Stimulated activated CD4-positive, alpha-beta T cell treated with anti-CD3 and anti-CD28 coated beads, Interleukin-2, amount 100 ng/mL, for 24 hours (primary cell): ENCODE measurements around the gene MIXL1.
"Not testable (repeated sequence)": the region's sequence is repeated elsewhere in the genome, so short reads cannot be mapped to it uniquely, and the experiment has no call there.

ENCODE experiments used
- DNase-seq, 2 donors: peaks; one replicate each; pipeline ENCODE4 v3.0.0-alpha.2; 2020

The MIXL1 gene

DNA sequence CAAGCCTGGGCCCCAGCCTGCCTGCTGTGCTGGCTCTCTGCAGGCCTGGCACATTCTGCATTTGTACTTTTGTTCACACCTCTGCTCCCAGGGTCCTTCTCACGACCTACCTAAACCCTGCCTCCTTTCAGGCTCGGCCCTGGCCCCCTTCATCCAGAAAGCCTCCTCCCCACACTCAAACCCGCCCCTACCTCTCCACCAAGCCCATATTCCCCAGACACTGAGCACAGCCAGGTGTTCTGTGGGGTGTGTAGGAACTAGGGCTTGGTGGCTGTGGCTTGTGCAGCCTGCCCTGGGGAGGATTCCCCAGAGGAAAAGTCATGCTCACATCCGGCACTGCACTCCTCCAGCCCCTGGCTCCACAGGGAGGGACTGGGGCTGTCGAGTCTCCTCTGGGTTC is 8.2 kb upstream of the MIXL1 start:
- DNase-seq, result no peak

DNA sequence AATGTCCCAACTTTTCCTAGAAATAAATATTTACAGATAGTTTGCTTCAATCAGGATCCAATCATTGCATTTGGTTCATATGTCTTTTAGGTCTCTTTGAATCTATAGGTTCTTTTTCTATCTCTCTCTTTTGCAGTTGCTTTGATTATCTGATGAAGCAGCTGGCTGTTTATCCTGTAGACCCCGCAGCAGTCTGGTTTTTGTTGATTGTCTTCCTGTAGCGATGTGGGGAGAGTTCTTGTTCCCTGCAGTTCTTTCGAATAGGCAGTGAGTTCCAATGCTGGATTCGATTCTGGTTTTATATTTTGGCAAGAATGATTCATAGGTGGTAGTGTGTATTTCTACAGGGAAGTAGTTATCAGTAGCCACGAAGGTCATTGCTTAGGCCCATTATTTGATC is 7.4 kb upstream of the MIXL1 start:
- DNase-seq, result no peak

- DNase-seq, result no peak
These were observed 6.2 kb upstream of the MIXL1 start for GRCh38 chr1:226217273-226217672.

- no peak for DNase-seq
These were observed 2.8 kb upstream of the MIXL1 start for GRCh38 chr1:226220473-226221189.

- DNase-seq, result peak in 1 of 2 donors; percentile 14
These were observed 778 bp upstream of the MIXL1 start for GRCh38 chr1:226222686-226223085.

- DNase-seq, result peak in 1 of 2 donors; percentile 26
These were observed 351 bp downstream of the MIXL1 start for GRCh38 chr1:226223786-226224244.

DNA sequence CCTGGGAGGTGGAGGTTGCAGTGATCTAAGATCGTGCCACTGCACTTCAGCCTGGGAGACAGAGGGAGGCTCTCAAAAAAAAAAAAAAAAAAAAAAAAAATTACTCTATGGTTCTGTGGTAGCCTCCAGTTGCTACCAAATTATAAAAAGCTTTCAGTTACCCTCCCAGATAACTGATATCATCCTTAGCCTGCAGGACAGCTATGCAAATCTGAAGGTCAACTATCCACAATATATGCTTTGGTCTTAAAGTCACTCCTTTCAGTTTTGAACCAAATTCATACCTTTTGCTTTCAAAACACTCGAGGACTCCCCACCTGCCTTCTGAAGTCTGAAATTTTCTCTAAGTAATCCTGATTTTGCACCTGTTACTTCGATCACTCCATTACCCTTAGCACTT is 3.1 kb downstream of the MIXL1 start:
- no peak for DNase-seq

GRCh38 chr1:226233293-226233692 is 9.8 kb downstream of the MIXL1 start:
- no peak for DNase-seq

- no peak for DNase-seq
These were observed 10.3 kb downstream of the MIXL1 start for GRCh38 chr1:226233806-226234205.

GRCh38 chr1:226236826-226237225 is 13.4 kb downstream of the MIXL1 start:
- DNase-seq, result no peak

GRCh38 chr1:226239421-226239820 is 16.0 kb downstream of the MIXL1 start:
- DNase-seq, result no peak

DNA sequence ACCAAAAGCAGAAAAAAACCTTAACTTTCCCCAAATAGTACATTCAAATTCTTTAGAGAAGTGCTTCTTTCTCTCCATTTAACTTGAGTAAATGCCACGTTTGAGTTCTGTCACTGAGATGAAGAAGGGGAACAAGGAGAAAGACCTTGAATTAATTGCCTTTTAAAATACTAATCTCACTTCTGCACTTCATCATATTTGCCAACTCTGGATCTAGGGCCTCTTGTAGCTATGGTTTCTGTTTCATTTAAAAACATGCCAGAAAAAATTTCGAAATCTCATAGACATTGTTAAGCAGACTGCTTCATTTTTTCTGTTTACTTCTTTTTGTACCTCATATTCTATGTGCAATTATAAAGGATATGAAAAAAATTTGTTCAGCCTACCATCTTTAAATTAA is 24.6 kb downstream of the MIXL1 start:
- DNase-seq, result no peak

- DNase-seq, result no peak
These were observed 25.3 kb downstream of the MIXL1 start for GRCh38 chr1:226248796-226249195.

DNA sequence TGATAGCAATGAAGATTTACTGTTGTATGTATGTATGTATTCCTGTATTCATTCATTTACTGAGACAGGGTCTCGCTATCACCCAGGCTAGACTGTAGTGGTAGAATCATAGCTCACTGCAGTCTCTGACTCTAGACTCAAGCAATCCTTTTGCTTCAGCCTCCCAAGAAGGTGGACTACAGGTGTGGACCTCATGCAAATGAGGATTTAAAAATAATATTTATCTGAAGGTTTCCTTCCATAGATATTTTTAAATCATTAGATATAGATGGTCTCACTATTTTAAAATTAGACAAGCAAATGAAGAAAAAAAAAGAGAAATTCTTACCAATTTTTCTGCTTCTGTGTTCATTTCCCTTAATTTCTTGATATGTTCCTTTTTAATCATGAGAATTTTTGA is 27.0 kb downstream of the MIXL1 start:
- no peak for DNase-seq

GRCh38 chr1:226252841-226253240 is 29.4 kb downstream of the MIXL1 start:
- DNase-seq, result not testable (repeated sequence)

- no peak for DNase-seq
These were observed 30.5 kb downstream of the MIXL1 start for GRCh38 chr1:226253933-226254332.

DNA sequence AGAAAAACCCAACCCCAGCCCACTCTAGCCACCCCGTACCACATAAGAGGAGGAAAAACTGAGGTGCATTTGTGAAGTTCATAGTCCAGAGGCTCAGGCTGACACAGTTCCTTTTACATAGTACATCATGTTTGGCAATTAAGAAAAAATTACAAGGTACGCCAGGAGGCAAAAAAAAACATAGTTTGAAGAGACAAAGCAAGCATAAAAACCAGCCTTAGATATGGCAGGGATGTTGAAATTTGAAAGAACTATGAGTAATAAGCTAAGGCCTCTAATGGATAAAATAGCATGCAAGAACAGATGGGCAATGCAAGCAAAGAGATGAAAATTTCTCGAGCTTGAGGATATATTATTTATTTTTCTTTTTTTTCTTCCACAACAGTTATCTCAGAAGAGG is 31.9 kb downstream of the MIXL1 start:
- no peak for DNase-seq

DNA sequence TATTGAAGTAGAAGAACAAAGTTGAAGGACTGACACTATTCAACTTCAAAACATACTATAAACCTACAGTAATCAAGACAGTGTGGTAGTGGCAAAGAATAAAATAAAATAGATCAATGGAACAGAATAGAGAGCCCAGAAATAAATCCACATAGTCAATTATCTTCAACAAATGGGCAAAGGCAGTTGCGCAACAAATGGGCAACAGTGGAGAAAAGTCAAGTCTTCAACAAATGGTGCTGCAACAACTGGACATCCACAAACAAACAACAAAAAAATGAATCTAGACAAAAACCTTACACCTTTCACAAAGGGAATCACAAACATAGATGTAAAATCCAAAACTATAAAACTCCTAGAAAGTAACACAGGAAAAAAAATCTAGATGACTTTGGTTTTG is 38.4 kb downstream of the MIXL1 start:
- DNase-seq, result no peak

GRCh38 chr1:226268421-226269124 is 45.1 kb downstream of the MIXL1 start:
- no peak for DNase-seq

DNA sequence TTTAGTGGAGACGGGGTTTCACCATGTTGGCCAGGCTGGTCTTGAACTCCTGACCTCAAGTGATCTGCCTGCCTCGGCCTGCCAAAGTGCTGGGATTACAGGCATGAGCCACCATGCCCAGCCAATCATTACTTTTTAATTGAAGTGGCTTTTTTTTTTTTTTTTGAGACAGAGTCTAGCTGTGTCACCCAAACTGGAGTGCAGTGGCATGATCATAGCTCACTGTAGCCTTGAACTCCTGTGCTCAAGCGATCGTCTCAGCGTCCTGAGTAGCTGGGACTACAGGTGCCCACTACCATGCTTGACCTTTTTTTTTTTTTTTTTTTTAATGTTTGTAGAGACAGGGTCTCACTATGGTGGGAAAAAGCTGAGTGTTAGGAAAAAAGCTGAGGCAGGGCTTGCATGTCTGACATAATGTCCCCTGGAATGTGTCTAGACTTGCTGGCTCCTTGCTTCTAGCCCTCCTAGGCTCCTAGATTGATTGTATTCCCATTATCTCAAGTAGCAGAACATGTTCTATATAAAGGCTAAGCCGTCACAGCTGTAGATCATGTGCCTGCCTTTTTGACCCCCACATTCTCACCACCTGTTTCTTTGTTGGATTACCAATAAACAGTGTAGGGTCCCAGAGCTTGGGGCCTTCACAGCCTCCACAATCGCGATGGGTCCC is 48.9 kb downstream of the MIXL1 start:
- not testable (repeated sequence) for DNase-seq

GRCh38 chr1:226274138-226274537 is 50.7 kb downstream of the MIXL1 start:
- DNase-seq, result no peak

GRCh38 chr1:226276077-226276682 is 52.7 kb downstream of the MIXL1 start:
- no peak for DNase-seq
